ENCODE data around the gene ANG.

The ANG gene

GRCh38 chr14:20683891-20684661 lies 4.5 kb upstream of the ANG start, which contains the start of gene RNASE4 (continued):
- peak; percentile 72; the same call in 1 of the 2 replicates for TF ChIP-seq ZNF280D (tag by site-specific recombination; IDR thresholded peaks at IDR 0.05)
- TF ChIP-seq SP7 (tag by site-specific recombination; IDR thresholded peaks at IDR 0.05) = peak; percentile 57
- no peak for TF ChIP-seq ZNF211 (tag by site-specific recombination; IDR thresholded peaks at IDR 0.05; ENCODE audit: low read depth)
- TF ChIP-seq ZFP69B (tag by site-specific recombination; IDR thresholded peaks at IDR 0.05) = no peak; the same call in 1 of the 2 replicates
- TF ChIP-seq ZBTB44 (tag by site-specific recombination; IDR thresholded peaks at IDR 0.05) = peak; percentile 16; the same call in 1 of the 2 replicates
- 0 out of 2 replicates have a peak, but pooled peaks have one; percentile 13 for TF ChIP-seq ZNF10 (tag by site-specific recombination; IDR thresholded peaks at IDR 0.05)
- TF ChIP-seq ZNF629 (tag by site-specific recombination; IDR thresholded peaks at IDR 0.05) = no peak; the same call in none of the 2 replicates
- no peak for TF ChIP-seq ZNF311 (tag by site-specific recombination; IDR thresholded peaks at IDR 0.05; ENCODE audit: borderline replicate concordance)
- peak; percentile 69 for TF ChIP-seq SP2 (tag by site-specific recombination; IDR thresholded peaks at IDR 0.05)
- TF ChIP-seq ZNF133 (tag by site-specific recombination; IDR thresholded peaks at IDR 0.05) = no peak
- TF ChIP-seq OVOL3 (tag by site-specific recombination; IDR thresholded peaks at IDR 0.05) = 0 out of 2 replicates have a peak, but pooled peaks have one; percentile 43
- no peak for TF ChIP-seq ZNF830 (tag by site-specific recombination; IDR thresholded peaks at IDR 0.05; ENCODE audit: low read depth)
- TF ChIP-seq ZNF341 (tag by site-specific recombination; IDR thresholded peaks at IDR 0.05; ENCODE audit: low read depth) = peak; percentile 85
- TF ChIP-seq ZNF354C (tag by site-specific recombination; IDR thresholded peaks at IDR 0.05; ENCODE audit: borderline replicate concordance, low read depth) = no peak
- no peak for TF ChIP-seq ZNF623 (tag by site-specific recombination; IDR thresholded peaks at IDR 0.05)
- peak; percentile 85 for TF ChIP-seq ZBTB10 (tag by site-specific recombination; IDR thresholded peaks at IDR 0.05)
- no peak for TF ChIP-seq ZBTB49 (tag by site-specific recombination; IDR thresholded peaks at IDR 0.05; ENCODE audit: low read depth)
- TF ChIP-seq ELK4 (IDR thresholded peaks at IDR 0.05; ENCODE audit: borderline replicate concordance, low read depth, low read length) = no peak
- TF ChIP-seq KLF10 (tag by site-specific recombination; IDR thresholded peaks at IDR 0.05) = peak; percentile 64; the same call in 1 of the 2 replicates
- no peak for TF ChIP-seq ZNF302 (tag by site-specific recombination; IDR thresholded peaks at IDR 0.05; ENCODE audit: low read depth)
- no peak for TF ChIP-seq ZNF560 (tag by site-specific recombination; IDR thresholded peaks at IDR 0.05; ENCODE audit: borderline replicate concordance)
- peak; percentile 77 for TF ChIP-seq ZNF335 (tag by site-specific recombination; conservative IDR thresholded peaks at IDR 0.05)
- TF ChIP-seq ZNF184 (tag by site-specific recombination; IDR thresholded peaks at IDR 0.05) = peak; percentile 80
- no peak for TF ChIP-seq ZNF114 (tag by site-specific recombination; IDR thresholded peaks at IDR 0.05)
- no peak for TF ChIP-seq ZNF274 (IDR thresholded peaks at IDR 0.05; ENCODE audit: low read length)
- TF ChIP-seq ZNF274 (tag by site-specific recombination; IDR thresholded peaks at IDR 0.05; ENCODE audit: borderline replicate concordance) = no peak
- no peak for TF ChIP-seq ZNF843 (tag by site-specific recombination; IDR thresholded peaks at IDR 0.05)
- 0 out of 2 replicates have a peak, but pooled peaks have one; percentile 4 for TF ChIP-seq FEZF1 (tag by site-specific recombination; IDR thresholded peaks at IDR 0.05)
